HG03521 (cell line): ENCODE measurements around the gene GPR157.
"Not testable (repeated sequence)": the region's sequence is repeated elsewhere in the genome, so short reads cannot be mapped to it uniquely, and the experiment has no call there.

Experiments used
- ATAC-seq: cut with Tn5 transposase; IDR thresholded peaks from one replicate; pipeline ENCODE4 v1.9.1; 2021; ENCODE audit warnings: mild to moderate bottlenecking, moderate library complexity; ENCODE audit not compliant: unreplicated experiment

Gene GPR157

GRCh38 chr1:9120312-9120958, 8.5 kb downstream of the GPR157 start:
- ATAC-seq = no peak

GRCh38 chr1:9119745-9120144, 9.2 kb downstream of the GPR157 start:
- ATAC-seq = no peak

- ATAC-seq = no peak
These were observed 10.7 kb downstream of the GPR157 start for GRCh38 chr1:9118186-9118585.

GRCh38 chr1:9115351-9116205, 13.3 kb downstream of the GPR157 start:
- no peak for ATAC-seq

DNA sequence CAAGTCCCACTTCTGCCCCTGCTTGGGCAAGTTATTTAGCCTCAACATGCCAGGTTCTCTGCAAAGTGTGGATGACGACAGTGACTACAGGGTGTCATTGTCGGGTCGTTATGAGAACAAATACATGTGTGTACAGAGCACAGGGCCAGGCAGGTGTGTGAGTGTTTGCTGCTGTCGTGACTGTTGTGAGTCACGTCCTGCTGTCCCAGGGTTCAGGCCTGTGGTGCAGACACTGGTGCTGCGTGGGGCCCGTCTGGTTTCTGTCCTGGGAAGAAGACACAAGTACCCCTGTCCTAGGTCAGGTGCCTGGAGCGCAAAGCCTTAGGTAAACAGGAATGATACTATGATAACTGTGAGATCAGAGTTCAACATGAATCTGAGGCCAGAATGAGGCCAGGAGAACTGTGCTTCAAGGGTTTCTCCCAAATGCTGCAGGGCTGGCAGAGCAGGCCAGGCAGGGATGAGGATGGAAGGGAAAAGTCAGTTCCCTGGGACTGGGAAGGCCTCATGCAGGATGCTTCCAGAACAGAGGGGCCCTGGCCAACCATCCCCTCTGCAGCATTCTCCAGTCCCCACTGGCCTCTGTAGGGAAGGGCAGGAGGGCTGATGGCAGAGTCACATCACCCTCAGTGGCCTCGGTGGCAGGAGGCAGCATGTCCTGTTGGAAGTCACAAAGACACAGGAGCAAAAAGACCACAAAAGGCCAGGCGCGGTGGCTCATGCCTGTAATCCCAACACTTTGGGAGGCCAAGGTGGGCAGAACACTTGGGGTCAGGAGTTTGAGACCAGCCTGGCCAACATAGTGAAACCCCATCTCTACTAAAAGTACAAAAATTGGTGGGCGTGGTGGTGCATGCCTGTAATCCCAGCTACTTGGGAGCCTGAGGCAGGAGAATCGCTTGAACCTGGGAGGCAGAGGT, 15.7 kb downstream of the GPR157 start:
- no peak for ATAC-seq

GRCh38 chr1:9111957-9112356, 16.9 kb downstream of the GPR157 start:
- ATAC-seq = no peak

DNA sequence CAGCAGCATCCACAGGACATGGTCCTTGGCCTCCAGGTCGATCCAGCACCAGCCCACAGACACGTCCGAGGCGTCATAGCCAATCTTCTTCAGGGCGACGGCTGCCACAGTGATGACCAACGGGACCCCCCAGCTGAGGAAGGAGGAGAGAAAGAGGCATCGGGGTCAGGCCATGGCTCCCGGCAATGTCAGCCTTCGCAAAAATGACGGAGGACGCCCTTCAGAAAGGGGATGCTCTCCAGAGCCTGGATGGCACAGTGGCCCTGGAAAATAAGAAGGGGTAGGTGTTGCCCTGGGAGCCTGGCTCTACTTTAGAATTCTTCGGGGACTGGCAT, 17.6 kb downstream of the GPR157 start:
- ATAC-seq = no peak

- peak; percentile 58 for ATAC-seq
These were observed 18.1 kb downstream of the GPR157 start for GRCh38 chr1:9110669-9111356.

GRCh38 chr1:9108056-9108665, 20.7 kb downstream of the GPR157 start:
- ATAC-seq = no peak

GRCh38 chr1:9107136-9107535, 21.8 kb downstream of the GPR157 start:
- no peak for ATAC-seq

GRCh38 chr1:9106286-9106685, 22.6 kb downstream of the GPR157 start:
- no peak for ATAC-seq

DNA sequence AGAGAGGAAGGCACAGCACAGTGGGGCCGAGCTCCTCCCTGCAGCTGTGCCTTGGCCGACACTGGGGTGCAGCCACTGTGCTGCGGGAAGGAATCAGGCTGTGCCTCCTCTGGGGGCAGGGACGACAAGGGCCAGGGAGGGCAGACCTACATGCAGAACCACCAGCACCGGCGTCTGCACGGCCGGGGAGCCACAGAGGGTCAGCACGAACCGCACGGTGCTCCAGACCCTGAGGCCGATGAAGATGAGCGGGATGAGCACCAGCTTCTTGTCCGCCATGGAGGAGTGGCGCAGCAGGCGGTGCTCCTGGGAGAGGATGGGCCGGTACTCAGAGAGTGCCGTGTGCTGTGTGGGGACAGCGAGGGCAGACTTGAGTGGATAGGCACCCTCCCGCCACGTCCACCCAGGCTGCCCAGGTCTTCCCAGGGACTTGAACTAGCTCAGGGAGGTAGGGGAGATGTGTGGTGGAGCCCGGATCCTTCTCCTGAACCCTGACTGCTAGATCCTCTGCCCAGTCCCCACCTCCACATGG, 23.5 kb downstream of the GPR157 start:
- no peak for ATAC-seq

DNA sequence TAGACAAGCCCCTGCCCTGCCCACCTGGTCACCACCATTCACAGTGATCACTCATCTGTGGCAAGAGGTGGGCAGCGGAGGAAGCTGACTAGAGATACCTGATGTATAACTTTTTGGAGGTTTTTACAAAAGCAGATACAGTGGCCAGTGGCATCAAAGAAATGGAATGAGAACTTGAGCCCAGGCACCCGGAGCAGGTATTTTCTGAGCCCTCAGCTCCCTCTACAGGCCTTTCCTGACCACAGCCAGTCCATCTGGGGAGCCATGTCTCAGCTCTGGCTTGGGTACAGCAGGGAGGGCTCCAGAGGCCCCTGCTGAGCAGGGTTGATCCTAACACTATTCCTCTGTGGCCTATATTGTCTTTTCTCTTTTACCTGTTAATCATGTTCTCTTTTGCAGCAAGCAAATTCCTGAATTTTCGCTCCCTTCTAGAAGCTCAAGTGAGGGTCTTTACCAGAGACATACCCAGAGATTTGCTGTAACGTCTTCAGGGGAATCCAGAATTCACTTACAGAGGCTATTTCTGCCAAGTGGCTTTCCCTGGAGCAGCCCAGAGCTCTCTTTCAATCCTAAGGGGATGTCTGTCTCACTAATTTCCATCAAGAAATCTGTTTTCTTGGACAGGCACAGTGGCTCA, 27.3 kb downstream of the GPR157 start:
- ATAC-seq = no peak

- ATAC-seq = no peak
These were observed 28.3 kb downstream of the GPR157 start for GRCh38 chr1:9100471-9101043.

- ATAC-seq = no peak
These were observed 29.3 kb downstream of the GPR157 start for GRCh38 chr1:9099555-9099954.

DNA sequence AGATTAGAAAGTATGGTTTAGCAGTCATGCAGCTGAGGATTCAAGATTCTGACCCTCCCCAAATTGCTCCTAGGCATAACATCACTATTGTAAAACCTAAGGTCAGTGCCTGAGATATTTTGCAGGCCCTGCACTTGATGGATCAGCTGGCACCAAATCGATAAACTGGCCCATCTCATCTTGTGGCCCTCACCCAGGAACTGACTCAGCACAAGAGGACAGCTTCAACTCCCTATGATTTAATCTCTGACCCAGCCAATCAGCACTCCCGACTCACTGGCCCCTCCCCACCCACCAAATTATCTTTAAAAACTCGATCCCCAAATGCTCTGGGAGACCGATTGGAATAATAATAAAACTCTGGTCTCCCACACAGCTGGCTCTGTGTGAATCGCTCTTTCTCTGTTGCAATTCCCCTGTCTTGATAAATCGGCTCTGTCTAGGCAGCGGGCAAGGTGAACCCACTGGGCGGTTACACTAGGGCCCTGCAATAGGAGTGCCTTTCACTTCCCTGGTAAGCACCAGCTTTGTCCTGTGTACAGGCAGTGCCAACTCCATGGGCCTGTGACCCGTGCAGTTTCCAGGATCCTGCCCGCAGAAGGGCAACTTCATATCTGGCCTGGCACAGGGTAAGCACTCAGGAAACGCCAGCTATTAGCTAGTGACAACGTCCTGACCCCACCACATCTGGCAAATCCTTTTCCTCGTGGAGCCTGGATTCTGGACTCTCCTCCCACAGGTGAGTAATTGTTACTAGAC, 30.8 kb downstream of the GPR157 start:
- no peak for ATAC-seq

- ATAC-seq = no peak
These were observed 33.1 kb downstream of the GPR157 start for GRCh38 chr1:9095818-9096217.

GRCh38 chr1:9093996-9094595, 34.8 kb downstream of the GPR157 start:
- ATAC-seq = not testable (repeated sequence)
